NCI-H345 (cell line): Measurements from ENCODE around the gene MUC2.
A peak's percentile ranks its signal among the peaks of the same experiment; 100 is the strongest.

Experiments
- DNase-seq: peaks from one replicate; lab custom pipeline; 2025; lab: John Stamatoyannopoulos, UW

MUC2 gene

DNA sequence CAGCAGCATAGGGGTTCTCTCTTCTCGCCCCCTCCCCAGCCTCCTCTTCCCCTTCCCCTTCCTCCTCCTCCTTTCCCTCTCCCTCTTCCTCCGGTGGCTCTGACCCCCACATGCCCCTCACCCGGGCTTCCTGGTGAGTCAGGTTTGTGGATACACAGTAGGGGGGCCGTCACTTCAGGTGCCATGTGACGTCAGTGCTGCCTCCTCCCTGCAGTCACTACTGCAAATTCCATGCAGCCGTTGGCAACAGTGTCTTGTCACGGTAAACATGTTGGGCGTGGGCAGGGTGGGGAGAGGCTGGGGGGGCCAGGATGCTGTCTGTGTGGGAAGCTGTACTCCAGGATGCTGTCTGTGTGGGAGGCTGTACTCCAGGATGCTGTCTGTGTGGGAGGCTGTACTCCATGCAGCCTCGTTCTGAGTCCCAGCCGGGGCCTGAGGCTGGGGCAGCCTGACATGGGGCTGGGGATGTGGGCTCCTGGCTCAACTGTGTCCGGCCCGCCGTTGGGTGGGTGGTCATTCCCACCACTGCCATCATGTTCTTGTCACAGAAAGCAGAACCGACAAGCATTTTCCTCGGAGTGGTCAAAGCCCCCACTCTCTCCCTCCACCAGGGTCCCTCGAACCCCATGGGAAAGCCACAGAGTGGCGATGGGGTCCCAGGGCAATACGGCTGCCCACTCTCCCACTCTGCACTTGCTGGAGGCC, 2.4 kb upstream of the MUC2 start:
- peak; percentile 60 for DNase-seq

DNA sequence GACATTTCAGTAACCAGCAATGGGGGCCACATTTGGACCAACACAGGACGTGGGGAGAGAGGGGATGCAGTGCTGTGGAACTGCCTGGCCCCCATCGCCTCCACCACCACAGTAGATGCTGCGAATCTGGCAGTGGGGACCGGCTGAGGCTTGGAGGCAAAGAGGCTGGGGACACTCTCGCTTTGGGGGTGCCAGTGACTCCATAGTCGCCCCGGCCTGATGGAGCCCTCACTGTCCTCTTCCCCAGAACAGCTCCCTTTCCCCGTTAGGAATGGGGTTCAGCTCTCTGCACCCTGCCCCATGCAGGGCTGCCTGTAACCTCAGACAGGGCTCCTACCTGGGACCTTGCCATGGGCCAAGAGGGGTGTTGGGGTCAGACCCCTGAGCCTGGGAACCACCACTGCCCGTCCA, 1.8 kb upstream of the MUC2 start:
- DNase-seq, result no peak

DNA sequence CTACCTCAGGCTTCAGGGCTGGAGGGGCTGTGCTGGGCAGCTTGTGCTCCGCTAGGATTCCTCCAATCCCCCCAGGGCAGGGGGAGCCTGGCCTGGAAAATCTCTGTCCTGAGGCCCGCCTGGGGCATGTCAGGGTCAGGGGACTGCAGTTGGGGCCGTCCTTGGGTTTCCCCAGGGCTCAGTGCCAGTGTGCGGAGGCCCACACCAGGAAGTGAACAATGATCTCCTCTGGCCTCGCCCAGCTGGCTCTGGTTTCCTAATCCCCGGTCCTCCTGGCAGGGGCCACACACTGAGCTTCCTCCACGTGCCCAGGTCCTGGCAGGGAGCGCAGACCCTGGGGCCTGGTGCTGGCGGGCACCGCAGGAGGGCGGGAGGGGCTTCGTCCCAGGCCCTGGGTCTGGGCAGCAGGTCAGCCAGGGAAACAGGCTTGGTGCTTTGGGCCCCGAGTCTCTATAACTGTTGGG, 1.4 kb upstream of the MUC2 start:
- no peak for DNase-seq

DNA sequence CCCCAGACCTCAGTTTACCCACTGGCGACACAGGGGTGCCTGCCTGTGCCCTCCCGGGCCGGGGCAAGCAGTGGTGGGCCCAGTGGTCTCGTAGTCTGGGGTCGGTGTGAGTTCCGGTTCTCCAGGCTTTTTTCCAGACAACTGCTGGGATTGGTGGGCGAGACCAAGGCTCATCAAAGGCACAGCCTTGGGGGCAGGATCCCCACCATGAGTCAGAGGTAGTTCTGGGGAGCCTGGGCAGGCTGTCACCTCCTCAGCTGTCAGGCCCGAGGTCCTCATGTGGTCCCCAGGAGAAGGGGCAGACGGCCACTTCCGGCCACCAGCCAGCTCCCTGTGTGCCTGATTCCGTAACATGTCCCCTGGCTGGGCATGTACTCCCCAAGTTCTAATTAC, 827 bp upstream of the MUC2 start:
- no peak for DNase-seq

DNA sequence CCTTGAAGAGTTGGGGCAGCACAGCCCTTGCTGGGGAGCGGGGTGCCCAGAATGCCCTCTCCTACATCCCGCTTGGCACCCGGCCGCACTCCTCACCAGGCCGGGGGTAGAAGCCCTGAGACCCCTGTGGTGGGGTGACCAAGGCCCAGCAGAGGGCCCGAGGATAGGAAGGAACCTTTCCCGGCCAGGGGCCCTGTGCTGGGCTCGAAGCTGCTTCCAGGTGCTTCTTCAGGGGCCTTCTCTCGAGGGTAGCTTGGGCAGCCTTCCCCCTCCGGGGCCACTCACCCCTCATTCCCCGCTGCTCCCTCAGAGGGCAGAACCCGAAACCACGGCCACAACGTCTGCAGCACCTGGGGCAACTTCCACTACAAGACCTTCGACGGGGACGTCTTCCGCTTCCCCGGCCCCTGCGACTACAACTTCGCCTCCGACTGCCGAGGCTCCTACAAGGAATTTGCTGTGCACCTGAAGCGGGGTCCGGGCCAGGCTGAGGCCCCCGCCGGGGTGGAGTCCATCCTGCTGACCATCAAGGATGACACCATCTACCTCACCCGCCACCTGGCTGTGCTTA, 752 bp downstream of the MUC2 start:
- DNase-seq, result no peak

DNA sequence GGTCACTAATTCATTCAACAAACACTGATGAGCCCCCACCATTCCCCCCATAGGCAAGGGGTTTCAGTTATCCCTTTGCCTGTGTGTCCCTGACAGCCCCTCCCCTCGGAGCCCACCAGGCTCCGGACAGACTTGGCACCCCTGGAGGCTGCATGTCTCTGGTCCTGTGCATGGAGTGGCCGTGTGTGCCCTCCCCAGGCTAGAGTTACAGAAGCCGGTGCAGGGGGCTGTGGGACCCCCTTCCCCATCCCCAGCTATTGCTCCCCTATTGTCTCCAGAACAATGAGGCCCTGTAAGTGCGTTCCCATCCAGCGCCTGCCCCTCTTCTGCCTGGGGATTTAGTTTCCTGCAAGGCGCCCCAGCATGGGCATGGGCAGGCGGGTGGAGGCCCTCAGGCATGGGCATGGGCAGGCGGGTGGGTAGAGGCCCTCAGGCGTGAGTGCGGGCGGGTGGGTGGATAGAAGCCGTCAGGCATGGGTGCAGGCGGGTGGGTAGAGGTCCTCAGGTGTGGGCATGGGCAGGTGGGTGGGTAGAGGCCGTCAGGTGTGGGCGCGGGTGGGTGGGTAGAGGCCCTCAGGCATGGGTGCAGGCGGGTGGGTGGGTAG, 1.5 kb downstream of the MUC2 start:
- DNase-seq, result no peak

DNA sequence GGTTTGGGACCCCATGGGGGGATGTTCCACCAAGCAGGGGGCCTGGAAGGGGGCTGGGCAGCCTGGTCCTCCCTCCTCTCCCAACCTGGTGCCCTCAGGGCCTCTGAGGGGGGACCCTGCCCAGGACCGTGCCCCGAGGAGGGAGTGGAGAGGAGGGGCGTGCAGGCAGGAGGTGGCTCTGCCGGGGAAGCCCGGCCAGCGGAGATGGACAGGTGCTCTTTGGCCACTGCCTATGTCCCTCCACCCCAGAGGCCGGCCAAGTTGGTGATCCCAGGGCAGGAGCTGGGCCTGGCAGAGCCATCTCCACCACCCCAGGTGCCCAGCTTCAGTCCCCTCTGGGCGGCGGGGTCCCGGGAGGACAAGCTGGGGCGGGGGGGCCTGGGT, 2.4 kb downstream of the MUC2 start:
- DNase-seq, result no peak

DNA sequence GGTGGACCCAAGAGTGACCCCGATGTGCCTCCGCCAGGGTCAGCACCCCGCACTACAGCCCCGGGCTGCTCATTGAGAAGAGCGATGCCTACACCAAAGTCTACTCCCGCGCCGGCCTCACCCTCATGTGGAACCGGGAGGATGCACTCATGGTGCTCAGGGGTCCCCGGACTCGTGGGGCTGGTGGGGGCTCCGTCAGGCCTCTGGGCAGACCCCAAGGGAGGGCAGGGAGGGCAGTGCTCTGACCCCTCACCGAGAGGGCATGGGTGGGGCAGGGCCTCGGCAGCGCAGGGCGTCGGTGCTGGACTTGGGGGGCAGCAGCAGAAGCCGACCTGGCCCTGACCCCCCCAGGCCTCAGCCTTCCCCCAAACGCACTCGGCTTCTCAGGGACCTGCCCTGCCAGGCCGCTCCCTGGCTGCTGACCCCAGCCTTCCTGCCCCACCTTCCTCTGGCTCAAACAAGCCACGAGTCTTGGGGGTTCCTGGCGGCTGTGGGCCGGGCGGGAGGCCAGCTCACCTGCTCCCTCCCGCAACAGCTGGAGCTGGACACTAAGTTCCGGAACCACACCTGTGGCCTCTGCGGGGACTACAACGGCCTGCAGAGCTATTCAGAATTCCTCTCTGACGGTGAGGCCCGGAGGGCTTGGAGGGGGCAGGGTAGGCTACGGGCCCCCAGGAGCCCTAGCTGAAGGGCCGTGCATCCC, 2.9 kb downstream of the MUC2 start:
- no peak for DNase-seq

DNA sequence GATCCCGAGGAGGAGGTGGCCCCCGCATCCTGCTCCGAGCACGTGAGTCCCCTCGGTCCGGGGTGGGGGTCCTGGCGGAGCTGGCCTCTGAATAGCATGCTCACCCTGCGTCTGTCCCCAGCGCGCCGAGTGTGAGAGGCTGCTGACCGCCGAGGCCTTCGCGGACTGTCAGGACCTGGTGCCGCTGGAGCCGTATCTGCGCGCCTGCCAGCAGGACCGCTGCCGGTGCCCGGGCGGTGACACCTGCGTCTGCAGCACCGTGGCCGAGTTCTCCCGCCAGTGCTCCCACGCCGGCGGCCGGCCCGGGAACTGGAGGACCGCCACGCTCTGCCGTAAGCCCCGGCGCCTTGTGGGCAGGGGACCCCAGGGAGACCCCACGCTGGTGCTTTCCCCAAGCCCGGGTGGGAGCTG, 3.5 kb downstream of the MUC2 start:
- no peak for DNase-seq

DNA sequence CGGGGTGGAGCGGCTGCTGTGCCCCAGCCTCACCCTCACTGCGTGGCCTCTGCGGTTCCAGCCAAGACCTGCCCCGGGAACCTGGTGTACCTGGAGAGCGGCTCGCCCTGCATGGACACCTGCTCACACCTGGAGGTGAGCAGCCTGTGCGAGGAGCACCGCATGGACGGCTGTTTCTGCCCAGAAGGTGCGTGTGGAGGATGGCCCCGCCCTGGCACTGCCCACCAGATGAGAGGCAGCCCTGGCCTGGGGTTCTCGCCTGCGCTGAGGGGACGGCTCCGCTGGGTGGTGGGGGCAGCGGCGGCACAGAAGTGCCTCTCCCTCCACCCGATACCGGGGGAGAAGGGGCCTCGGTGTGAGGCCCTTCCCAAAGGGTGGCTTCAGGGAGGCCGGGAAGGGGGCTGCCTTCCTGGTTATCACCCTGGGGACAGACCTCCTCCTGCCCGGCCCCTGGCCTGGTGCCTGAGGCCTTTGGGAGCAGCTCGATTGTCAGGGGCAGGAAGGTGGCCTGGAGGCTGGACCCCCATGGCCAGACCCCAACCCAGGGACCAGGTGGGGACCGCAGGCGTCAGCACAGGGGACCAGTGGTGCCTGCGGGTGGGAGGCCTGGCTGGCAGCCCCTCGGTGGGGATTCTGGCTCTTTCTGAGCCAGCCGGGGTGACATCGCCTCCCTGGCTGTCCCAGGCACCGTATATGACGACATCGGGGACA, 7.1 kb downstream of the MUC2 start:
- peak; percentile 8 for DNase-seq

DNA sequence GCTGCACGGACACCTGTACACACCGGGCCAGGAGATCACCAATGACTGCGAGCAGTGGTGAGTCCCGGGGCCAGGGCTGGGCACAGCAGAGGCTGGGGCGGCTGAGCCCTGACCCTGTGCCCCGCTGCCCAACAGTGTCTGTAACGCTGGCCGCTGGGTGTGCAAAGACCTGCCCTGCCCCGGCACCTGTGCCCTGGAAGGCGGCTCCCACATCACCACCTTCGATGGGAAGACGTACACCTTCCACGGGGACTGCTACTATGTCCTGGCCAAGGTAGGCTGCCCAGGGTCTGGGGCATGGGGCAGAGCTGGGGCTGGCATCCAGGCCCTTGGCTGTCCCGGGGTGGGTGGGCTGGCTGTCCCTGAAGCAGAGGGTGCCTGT, 7.7 kb downstream of the MUC2 start:
- DNase-seq, result no peak

DNA sequence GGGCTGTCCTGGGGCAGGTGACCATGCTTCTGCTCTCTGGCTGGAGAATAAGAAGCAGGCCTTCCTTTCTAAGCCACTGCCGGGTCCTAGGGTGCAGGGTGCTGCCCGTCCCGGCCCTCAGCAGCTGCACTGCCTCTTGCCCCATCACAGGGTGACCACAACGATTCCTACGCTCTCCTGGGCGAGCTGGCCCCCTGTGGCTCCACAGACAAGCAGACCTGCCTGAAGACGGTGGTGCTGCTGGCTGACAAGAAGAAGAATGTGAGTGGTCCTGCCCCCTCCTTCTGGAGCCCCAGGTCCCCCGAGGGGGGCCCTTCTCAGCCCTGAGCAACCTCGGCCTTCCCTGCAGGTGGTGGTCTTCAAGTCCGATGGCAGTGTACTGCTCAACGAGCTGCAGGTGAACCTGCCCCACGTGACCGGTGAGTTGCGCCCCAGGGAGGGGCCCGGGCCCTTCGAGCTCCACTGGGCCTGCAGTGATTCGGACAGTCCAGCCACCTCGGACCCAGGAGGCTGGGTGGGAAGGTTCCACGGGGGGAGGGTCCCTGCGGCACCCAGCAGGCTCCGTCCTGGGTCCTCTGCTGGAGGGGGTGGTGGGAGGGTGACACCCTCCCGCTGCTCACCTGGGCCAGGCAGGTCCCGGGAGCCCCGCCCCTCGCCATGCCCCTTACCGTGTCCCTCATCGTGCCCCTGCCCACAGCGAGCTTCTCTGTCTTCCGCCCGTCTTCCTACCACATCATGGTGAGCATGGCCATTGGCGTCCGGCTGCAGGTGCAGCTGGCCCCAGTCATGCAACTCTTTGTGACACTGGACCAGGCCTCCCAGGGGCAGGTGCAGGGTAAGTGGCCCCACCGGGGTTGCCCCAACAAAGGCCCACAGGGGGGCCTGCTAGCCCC, 8.3 kb downstream of the MUC2 start:
- DNase-seq, result no peak

DNA sequence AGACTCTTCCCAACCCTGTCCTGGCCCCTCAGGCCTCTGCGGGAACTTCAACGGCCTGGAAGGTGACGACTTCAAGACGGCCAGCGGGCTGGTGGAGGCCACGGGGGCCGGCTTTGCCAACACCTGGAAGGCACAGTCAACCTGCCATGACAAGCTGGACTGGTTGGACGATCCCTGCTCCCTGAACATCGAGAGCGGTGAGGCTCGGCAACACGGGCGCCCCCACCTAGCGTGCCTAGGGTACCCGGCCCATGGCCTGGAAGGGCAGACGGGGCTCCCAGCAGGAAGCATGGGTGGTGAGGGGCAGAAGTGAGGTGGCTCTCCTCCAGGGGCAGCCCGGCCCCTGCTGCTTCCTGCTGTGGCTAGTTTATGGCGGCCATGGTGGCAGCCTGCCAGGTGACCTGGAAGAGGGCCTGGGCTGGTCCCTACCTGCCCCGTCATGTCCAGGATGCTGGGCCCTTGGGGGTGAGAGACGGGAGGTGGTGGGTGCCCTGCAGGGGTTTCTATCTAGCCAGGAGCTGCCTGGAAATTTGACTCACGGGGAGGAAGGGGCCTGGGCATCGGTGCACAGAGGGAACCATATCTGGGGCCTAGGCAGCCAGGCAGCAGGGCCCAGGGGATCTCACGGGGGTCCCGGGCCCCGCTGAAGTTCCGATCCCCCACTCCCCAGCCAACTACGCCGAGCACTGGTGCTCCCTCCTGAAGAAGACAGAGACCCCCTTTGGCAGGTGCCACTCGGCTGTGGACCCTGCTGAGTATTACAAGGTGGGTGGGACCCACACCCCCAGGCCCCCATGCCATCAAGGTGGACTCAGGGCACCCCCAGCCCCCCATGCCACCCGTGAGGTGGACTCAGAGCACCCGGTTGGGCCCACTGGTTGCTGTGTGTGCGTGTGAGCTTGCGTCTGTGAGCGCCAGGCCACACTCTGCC, 9.2 kb downstream of the MUC2 start:
- no peak for DNase-seq

DNA sequence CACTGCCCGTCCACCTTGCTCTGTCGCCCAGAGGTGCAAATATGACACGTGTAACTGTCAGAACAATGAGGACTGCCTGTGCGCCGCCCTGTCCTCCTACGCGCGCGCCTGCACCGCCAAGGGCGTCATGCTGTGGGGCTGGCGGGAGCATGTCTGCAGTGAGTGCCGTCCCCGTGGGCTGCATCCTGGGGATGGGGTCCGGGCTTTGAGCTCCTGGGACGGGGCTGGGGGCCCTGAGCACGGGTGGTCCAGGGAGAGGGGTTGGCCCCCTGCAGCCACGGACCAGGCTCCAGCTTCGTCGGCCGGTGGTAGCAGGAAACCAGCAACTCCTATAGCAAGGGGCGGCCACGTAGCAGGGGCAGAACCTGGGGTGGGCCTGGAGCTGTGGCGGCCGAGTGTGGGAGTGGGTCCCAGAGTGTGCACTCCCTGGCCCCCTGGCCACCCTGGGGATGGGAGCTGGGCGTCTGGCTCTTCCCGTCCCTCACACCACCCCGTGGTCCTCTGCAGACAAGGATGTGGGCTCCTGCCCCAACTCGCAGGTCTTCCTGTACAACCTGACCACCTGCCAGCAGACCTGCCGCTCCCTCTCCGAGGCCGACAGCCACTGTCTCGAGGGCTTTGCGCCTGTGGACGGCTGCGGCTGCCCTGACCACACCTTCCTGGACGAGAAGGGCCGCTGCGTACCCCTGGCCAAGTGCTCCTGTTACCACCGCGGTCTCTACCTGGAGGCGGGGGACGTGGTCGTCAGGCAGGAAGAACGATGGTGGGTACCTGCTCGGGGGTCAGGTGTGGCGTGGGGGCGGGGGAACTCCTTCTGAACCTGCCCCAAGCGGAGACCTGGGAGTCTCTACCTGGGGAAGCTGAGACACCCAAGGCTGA, 10.1 kb downstream of the MUC2 start:
- DNase-seq, result no peak

DNA sequence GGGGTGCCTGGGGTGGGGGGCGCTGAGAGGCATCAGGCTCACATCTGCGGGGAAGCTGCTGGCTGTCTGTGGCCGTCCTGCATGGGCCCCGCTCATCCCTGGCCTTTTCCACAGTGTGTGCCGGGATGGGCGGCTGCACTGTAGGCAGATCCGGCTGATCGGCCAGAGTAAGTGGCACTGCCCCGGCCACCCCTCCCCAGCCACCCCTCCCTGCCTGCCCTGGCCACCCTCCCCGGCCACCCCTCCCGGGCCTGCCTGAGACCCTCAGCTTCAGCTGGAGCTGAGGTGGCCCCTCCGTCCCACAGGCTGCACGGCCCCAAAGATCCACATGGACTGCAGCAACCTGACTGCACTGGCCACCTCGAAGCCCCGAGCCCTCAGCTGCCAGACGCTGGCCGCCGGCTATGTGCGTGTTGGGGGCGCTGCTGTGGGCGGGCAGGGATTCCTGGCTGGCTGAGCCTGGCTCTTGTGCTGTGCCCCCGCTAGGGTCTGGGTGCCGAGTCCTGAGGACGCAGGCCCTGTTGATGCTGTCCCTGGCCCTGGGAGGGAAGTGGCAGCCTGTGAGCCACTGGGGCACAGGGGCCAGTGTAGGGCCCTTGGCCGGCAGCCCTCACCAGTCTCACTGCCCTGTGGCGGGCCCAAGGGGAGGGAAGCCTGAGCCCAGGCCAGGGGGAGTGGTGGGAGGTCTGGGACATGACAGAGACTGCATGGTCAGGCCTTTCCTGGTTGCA, 10.9 kb downstream of the MUC2 start:
- no peak for DNase-seq

DNA sequence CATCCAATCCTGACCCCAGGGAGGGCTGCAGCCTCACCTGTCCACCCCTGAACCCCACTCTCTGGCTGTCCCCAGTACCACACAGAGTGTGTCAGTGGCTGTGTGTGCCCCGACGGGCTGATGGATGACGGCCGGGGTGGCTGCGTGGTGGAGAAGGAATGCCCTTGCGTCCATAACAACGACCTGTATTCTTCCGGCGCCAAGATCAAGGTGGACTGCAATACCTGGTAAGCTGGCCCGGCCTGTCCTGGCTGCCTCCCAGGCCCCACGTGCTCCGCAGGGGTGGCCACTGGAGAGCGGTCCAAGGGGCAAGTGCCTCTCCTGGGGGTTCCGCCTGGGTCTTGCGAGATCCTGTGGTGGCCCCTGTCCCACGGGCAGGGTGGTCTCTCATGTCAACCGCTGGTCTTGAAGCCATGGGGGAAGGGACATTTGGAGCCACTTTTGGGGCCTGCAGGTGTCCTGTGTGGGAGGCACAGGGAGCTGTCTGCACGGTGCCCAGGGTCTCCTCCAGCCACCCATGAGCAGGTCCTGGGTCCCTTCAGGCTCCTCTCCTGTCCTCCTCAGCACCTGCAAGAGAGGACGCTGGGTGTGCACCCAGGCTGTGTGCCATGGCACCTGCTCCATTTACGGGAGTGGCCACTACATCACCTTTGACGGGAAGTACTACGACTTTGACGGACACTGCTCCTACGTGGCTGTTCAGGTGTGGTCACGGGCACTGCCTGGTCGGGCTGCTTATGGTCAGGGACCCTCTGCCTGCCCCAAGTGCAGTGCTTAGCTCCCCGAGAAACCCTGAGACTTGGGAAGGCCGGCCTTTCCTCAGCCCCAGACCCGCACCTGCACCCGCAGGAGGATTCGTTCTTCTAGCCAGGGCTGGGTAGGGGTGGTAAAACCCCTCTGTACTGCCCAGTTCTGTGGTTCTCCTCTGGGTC, 11.8 kb downstream of the MUC2 start:
- no peak for DNase-seq

DNA sequence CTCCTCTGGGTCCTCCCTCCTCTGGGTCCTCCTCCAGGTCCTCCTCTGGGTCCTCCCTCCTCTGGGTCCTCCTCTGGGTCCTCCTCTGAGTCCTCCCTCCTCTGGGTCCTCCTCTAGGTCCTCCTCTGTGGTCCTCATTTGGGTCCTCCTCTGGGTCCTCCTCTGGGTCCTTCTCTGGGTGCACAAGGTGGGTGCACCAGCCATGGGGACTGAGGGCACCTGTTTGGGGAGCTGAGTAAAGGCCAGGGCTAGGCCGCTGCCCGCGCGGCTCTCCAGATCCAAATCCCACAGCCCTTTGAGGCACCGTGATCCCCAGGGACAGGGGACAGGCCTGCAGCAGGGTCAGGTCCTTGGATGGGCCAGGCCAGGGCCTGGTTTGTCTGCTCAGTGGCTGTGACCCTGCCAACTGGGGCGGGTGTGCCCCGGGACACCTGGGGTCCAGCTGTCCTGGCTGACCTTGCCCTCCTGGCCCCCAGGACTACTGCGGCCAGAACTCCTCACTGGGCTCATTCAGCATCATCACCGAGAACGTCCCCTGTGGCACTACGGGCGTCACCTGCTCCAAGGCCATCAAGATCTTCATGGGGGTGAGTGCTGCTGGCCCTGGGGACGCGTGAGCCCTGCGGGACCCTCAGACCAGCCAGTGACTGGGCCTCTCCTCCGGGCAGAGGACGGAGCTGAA, 12.7 kb downstream of the MUC2 start:
- DNase-seq, result no peak
